NB4 (cell line): ENCODE data around the gene GPR183.

Source experiments
- CTCF ChIP-seq: IDR thresholded peaks from one replicate; pipeline ENCODE4 v1.5.1; 2012; ENCODE audit warnings: low read depth, low read length
- POLR2A ChIP-seq: IDR thresholded peaks from 2 replicates; pipeline ENCODE4 v1.6.1; 2011; ENCODE audit warnings: mild to moderate bottlenecking; ENCODE audit not compliant: insufficient read length; ENCODE audit errors: extremely low read depth

DNA sequence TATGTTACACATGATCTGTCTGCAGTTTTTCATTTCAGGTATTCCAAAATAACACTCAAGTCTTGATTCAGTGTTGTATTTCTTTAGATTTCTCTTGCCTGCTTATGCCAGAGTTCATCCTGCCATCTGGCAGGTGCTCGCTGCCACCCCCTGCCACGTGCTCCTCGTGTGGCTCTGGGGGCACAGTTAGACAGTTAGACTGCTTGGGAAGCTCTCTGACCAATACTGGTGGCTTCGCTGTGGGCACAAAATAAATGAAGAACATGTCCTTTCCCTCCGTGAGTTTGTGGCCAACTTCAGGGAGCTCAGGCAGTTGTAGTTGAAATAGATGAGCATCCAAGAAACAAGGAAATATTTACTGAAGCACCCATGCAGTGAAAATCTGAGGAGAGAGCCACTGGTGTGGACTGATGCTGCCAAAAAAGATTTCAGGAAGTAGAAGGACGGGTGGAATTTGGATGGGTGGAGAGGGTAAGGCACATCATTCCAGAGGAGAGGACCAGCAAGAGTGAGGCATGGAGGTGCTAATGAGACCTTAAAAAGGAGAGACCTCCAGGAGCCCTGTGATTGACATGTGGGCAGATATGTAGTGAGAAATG is 37.5 kb upstream of the GPR183 start:
- TF ChIP-seq CTCF (no peak), POLR2A (no peak)
